ENCODE data around the gene ACTL10.
"Not testable (repeated sequence)": the region's sequence is repeated elsewhere in the genome, so short reads cannot be mapped to it uniquely, and the experiment has no call there.

Gene ACTL10

DNA sequence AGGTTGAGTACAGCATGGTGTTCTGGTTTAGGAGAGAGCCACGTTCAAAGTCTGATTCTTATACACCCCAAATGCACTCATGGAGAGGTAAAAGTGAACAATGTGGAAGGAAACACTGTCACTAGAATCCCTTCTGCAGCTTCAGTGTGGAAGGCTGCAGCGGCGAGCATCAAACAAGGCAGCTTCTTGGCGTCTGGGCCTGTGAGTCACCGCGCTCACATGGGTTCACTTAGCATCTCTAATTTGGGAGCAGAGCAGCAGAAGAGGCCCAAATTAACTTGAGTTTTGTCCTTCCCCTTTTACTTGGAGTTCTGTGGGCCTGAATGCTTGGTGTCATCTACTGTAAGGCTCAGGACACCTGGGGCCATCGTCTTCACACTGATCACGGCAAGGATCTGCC, 30.4 kb downstream of the ACTL10 start:
- DNase-seq: peak in 5 of 14 donors; percentile 7 to 61 (median 19)

DNA sequence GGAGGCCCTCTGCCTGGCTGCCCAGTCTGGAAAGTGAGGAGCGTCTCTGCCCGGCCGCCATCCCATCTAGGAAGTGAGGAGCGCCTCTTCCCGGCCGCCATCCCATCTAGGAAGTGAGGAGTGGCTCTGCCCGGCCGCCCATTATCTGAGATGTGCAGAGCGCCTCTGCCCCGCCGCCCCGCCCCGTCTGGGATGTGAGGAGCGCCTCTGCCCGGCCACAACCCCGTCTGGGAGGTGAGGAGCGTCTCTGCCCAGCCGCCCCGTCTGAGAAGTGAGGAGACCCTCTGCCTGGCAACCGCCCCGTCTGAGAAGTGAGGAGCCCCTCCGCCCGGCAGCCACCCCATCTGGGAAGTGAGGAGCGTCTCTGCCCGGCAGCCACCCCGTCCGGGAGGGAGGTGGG, 32.2 kb downstream of the ACTL10 start:
- DNase-seq: not testable (repeated sequence)

DNA sequence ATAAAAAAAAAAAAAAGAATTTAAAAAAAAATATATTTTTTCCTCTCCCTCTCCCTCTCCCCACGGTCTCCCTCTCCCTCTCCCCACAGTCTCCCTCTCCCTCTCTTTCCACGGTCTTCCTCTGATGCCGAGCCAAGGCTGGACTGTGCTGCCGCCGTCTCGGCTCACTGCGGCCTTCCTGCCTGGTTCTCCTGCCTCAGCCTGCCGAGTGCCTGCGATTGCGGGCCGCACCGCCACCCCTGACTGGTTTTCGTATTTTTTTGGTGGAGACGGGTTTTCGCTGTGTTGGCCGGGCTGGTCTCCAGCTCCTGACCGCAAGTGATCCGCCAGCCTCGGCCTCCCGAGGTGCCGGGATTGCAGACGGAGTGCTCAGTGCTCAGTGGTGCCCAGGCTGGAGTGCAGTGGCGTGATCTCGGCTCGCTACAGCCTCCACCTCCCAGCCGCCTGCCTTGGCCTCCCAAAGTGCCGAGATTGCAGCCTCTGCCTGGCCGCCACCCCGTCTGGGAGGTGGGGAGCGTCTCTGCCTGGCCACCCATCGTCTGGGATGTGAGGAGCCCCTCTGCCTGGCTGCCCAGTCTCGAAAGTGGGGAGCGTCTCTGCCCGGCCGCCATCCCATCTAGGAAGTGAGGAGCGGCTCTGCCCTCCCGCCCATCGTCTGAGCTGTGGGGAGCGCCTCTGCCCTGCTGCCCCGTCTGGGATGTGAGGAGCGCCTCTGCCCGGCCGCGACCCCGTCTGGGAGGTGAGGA, 34.1 kb downstream of the ACTL10 start:
- DNase-seq: not testable (repeated sequence)

DNA sequence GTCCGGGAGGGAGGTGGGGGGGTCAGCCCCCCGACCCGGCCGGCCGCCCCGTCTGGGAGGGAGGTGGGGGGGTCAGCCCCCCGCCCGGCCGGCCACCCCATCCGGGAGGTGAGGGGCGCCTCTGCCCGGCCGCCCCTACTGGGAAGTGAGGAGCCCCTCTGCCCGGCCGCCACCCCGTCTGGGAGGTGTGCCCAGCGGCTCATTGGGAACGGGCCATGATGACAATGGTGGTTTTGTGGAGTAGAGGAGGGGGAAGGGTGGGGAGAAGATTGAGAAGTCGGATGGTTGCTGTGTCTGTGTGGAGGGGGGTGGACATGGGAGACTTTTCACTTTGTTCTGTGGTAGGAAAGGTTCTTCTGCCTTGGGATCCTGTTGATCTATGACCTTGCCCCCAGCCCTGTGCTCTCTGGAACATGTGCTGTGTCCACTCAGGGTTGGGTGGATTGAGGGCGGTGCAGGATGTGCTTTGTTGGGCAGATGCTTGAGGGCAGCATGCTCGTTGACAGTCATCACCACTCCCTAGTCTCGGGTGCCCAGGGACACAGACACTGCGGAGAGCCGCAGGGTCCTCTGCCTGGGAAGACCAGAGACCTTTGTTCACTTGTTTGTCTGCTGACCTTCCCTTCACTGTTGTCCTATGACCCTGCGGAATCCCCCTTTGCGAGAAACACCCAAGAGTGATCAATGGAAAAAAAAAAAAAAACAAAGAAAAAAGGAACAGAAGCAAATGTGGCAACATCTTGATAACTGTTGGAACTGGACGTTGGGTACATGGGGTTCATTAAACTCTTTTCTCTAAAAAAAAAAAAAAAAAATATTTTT, 35.1 kb downstream of the ACTL10 start:
- no peak for DNase-seq

DNA sequence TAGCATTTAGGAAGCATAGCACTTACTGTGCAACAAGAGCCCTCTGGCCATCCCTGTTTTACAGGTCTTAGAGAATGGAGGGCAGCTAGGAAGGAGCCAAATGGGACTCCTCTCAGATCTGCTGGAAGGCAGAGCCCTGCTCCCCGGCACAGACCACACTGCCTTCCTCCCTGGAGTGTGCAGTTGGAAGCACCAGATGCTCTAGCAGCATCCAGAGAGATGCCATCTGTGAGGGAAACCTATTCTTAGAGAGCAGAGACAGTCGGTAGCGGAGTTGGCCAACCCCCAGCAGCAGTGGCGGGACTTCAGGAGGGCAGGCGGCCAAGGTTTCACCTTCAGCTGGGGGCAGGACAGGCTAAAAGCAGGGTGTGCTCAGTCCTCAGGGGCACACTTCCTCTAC, 36.1 kb downstream of the ACTL10 start:
- DNase-seq: peak in 3 of 14 donors; percentile 6 to 96 (median 47)

DNA sequence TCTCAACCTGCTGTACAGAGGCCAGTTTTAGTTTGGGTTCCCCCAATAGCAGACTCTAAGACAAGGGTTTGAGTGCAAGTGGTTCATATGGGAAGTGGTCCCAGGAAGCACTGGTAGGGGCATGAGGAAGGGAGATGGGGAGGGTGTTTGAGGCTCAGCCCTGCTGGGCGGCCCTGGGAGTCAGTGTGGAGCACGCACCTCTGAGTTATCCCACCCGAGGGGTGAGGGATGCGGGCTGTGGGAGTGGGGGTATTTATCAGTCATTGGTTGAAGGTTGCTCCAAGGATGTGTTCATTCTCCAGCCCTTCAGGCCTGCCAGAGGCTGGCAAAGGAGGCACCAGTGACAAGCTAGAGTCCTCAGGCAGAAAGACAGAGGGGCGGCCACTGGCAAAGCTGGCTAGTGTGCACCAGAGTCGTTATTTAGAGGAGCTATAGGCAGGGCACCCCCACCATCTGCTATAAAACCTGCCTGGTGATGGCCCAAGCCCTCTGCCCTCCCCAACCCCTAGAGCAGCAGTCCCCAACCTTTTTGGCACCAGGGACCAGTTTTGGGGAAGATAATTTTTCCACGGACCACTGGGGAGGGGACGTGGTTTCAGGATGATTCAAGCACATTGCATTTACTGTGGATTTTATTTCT, 36.9 kb downstream of the ACTL10 start:
- DNase-seq: no peak

DNA sequence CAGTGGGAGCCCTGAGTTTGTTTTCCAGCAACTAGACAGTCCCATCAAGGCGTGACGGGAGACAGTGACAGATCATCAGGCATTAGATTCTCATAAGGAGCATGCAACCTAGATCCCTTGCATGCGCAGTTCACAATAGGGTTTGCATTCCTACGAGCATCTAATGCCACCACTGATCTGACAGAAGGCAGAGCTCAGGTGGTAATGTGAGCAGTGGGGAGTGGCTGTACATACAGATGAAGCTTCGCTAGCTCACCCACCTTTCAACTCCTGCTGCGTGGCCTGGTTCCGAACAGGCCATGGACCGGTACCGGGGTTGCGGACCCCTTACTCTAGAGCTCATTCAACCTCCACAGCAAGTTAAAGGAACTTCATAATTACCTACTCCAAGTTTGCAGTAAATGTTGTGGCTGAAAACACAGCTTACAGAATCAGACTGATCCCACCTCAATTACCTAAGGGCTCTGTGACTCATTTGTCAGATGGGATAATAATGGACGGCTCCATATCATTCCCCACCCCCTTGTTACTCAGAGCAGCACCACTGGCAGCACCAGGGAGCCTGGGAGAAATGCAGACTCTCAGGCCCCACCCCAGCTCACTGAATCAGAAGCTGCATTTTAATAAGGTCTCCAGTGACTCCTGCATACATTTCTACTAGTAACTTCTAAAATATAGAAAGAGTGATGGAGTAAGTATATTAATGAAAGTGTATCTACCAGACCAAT, 37.6 kb downstream of the ACTL10 start:
- DNase-seq: no peak

DNA sequence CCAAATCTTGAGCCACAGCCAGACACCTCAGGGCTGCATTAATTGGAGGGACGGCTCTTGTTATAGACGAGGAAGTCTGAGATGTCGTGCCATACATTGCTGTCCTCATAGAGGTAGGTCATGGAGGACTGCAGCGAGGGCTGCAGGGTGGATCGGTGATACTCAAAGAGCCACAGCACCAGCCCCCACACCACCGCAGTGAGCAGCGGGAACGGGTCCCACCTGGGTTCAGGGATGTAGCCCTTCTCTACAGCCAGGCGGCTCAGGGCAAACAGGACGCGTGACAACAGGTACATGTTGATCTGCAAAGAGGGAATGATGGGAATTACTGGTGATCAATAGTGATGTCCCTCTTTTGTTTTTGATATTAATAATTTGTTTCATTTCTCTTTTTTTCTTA, 40.9 kb downstream of the ACTL10 start:
- DNase-seq: no peak

DNA sequence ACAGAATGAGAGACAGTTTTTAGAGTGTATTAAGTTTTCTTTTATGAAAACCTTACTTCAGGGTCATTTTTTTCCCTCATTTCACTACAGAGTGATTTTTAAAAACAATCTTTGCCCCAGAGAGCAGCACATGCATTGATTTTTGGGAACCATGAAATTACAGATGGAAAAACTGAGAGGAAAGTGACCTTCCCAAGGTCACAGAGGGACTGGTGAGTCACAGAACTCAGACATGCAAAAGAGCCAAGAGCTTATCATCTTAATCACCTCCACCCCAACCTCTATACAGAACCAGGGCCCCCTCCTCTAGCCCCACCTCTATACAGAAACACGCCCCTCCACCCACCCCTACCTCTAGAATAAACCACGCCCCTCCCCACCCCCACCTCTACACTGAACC, 42.7 kb downstream of the ACTL10 start:
- DNase-seq: no peak

DNA sequence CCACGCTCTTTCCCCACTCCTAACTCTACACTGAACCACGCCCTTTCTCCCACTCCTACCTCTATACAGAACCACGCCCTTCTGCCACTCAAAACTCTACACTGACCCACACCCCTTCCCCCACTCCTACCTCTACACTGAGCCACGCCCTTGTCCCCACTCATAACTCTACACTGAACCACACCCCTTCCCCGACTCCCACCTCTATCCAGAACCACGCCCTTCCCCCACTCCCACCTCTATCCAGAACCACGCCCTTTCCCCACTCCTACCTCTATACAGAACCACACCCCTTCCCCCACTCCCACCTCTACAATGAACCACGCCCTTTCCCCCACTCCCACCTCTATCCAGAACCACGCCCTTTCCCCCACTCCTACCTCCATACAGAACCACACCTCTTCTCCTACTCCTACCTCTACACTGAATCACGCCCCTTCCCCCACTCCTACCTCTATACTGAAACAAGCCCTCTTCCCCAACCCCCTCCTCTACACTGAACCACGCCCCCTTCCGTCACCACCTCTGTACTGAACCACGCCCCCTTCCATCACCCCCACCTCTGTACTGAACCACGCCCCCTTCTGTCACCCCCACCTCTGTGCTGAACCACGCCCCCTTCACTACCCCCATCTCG, 43.3 kb downstream of the ACTL10 start:
- DNase-seq: no peak

DNA sequence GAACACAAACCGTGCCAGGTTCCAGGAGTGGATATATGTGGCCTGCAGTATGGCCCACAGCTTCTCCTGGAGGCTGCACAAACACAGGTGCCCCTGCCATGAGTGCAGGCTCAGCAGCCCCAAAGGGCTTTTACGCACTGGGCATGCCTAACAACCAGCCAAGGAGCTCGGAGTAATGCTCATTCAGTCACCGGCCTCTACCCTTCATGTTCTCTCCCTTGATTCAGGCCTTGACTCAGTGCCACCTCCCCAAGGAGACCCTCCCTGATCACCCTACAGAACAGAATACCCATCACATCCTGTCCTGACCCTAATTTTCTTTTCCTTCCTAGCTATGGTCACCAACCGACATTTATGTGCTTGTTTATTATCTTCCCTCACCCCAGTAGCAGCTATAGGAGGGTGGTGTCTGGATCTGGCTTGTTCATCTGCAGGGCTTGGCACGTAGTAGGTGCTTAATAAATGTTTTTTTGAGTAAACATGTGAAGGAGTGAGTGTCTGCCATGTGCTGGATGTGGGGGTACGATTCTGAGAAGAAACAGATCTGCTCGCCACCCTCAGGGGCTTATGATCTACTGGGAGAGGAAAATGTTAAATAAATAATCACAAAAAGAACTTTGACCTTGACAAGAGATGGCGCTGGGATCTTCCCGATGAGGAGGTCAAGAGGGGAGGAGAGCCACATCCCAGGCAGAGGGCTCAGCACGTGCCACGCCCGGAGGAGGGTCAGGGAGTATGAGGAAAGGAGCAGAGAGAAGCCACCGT, 44.1 kb downstream of the ACTL10 start:
- no peak for DNase-seq

DNA sequence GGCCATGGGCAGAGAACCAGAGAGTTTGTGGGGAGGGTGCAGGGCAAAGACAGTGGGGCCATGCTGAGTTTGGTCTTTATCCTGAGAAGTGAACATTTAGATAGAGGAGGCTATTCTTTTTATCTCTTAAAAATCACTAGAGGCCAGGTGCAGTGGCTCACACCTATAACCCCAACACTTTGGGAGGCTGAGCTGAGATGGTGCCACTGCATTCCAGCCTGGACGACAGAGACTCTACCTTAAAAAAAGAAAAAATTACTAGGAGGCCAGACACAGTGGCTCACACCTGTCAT, 44.6 kb downstream of the ACTL10 start:
- no peak for DNase-seq

DNA sequence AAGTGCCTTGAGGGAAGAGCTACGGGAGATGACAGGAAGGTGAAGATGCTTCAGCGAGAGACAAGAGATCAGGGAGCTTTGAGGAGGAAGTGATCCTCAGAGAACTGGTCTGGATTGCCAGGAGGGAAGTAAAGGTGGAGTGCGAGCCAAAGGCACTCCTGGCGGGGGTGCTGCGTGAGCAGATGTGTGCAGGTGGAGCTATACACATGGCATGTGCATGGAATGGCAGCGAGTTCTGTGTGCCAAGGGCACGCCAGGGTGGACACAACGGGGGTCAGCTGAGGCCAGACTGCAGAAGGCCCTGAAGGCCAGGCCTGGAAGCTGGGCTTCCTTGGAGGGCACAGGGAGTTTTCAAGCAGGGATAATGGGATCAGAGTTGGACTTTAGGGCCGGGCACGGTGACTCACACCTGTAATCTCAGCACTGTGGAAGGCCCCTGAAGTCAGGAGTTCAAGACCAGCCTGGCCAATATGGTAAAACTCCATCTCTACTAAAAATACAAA, 47.2 kb downstream of the ACTL10 start:
- no peak for DNase-seq

DNA sequence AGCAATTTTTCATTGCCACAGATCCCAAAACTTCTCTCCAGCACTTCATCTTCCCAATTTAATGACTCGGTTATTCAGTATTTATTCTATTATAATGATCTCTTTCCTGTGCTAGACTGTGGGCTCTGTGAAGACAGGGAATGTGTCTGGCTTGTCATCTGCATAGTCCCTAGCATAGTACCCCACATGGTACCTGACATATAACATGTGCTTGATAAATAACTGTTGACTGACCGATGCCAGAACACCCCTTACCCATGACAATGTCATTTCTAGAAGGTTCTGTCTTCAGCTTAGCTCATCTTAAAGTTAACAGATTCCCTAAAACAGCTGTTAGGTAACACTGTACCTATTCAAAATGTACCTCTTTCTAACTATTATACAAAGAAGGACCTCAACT, 49.8 kb downstream of the ACTL10 start:
- no peak for DNase-seq
